ENCODE results near the gene SULT1C2.
"Not testable (repeated sequence)": the region's sequence is repeated elsewhere in the genome, so short reads cannot be mapped to it uniquely, and the experiment has no call there.

SULT1C2 gene

GRCh38 chr2:108355906-108356734 is 67.4 kb downstream of the SULT1C2 start:
- DNase-seq = no peak

- DNase-seq = not testable (repeated sequence)
These were observed 70.6 kb downstream of the SULT1C2 start for GRCh38 chr2:108359336-108359735.

Data from NCI-H526 treated with DMSO at 0.1 percent for 48 hours (cell line).